GM12864 (cell line): ENCODE results near the gene ARHGEF6.

Experiments used
- DNase-seq: peaks from one replicate; pipeline ENCODE4 v3.0.0-alpha.2; 2011; ENCODE audit warnings: low read depth
- H3K4me3 ChIP-seq: 2 replicates; pipeline ENCODE4 v1.5.1; 2011; ENCODE audit warnings: mild to moderate bottlenecking, low read depth, low read length, control low read depth
- CTCF ChIP-seq: IDR thresholded peaks from 2 replicates; pipeline ENCODE4 v1.5.1; 2011; ENCODE audit warnings: low read depth, mild to moderate bottlenecking, moderate library complexity, low read length, control low read depth, inconsistent platforms; ENCODE audit errors: missing control alignments

ARHGEF6 gene

DNA sequence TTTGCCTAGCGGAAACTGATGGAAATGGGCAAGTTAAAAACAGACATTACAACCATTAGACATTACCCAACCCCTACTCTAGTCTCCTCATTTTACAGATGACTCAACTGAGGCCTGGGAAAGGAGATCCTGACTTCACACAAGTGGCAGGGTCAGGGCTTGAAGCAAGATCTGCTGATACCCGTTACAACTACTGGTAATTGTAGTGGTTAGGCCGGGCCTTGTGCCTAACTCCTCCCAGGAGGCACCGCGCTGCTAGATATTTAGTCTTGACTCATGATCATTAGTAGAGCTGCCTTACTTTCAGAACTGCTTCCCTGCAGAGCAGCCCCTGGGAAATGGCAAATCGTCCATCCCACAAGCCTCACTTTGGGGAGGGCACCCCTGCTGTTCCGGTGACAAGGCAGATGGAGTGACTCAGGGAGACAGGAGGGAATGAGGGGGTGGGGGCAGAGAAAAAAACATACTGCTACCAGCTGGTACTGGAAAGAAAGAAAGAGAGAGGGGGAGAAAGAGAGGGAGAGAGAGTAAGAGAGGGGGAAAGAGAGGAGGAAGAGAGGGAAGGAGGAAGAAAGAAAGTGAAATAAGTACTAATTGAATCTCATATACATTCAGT lies 12.2 kb downstream of the ARHGEF6 start:
- peak; percentile 26 for DNase-seq

DNA sequence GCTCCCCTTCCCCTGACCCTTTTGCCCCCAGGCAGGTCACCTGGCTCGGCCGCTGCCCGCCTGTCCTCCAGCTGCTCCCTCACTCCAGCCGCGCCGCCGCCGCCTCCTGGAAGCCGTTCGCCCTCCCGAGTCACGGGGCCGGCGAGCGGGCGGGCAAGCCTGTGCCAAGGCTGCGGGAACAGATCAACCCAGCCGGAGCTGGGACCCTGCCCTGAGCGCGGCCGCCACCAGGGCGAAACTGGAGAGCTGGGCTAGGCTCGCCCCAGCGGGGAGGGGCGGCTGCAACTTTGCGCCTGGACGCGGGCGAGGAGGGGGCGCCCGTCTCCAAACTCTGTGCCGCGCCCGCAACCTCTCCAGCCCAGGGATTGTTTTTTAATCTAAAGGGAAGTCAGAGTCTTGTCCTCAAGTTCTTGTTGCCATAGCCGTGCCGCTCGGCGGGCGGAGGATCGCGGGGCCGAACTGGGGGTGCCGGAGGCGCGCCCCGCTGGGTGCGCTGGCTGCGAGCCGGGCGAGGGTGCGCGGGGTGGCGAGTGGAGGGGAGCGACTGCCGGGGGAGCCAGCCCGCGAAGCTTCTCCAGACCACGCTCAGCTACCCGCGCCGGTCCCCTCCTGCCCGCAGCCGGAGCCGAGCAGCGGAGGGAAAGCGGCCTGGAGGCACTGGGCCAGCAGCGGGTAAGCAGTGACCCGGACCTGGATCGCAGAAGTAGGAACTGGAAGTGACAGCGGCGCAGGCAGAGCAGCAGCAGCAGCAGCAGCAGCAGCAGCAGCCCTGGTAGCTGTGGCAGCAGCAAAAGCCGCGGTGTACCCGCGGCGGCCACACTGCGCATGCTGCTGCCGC lies 13.4 kb downstream of the ARHGEF6 start:
- peak; percentile 2 for TF ChIP-seq CTCF
- DNase-seq: peak; percentile 27

More for the DNA sequence above, 12.2 kb downstream of the ARHGEF6 start:
- H3K4me3 ChIP-seq: peak overlapping the region; percentile 16; the same call in 1 of the 2 replicates
- TF ChIP-seq CTCF: no peak

GRCh38 chrX:136766785-136767103 lies 14.0 kb downstream of the ARHGEF6 start:
- no peak for TF ChIP-seq CTCF

More for the DNA sequence above, 13.4 kb downstream of the ARHGEF6 start:
- H3K4me3 ChIP-seq: peak overlapping the region; percentile 65

DNA sequence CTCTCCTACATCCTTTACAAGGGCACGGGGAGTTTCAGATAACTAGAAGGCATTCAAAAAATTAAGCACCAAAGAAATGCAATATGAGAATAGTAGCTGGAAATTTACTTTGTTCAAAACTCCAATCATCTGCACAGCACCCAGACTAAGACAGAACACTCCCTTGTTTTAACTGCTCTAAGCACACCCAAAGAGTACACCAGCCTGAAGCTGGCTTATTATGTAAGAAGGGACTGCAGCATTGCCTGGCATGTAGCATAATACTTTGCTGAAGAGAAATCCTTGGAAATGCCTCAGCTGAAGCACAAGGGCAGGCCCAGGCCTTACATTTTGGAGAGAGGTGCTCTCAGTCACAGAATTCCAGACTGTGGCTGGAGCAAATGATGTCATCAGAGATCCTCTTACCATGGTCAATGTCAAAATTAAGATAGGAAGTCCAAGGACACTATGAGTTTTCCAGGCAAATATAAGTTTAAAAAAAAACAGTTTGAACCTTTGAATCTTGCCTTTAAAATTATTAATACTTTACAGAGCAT lies 14.8 kb downstream of the ARHGEF6 start:
- H3K4me3 ChIP-seq: no peak overlapping the region
- no peak for TF ChIP-seq CTCF
- DNase-seq: no peak

More at GRCh38 chrX:136766785-136767103, 14.0 kb downstream of the ARHGEF6 start:
- H3K4me3 ChIP-seq: peak overlapping the region; percentile 65
- DNase-seq: no peak

DNA sequence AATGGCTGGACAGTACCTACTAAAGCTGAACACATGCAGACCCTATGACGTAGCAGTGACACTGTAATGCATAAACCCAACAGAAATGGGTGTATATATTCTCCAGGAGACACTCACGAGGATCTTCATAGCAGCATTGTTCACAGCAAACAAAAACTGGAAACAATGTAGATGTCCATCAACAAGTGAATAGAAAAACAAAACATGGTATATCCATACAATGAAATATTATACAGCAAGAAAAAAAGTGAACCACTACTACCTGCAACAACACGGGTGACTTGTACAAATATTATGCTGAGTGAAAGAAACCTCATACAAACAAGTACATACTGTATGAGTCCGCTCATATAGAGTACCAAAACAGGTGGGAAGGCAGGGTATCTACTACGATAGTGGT lies 16.5 kb downstream of the ARHGEF6 start:
- TF ChIP-seq CTCF: no peak
- no peak overlapping the region for H3K4me3 ChIP-seq
- no peak for DNase-seq

DNA sequence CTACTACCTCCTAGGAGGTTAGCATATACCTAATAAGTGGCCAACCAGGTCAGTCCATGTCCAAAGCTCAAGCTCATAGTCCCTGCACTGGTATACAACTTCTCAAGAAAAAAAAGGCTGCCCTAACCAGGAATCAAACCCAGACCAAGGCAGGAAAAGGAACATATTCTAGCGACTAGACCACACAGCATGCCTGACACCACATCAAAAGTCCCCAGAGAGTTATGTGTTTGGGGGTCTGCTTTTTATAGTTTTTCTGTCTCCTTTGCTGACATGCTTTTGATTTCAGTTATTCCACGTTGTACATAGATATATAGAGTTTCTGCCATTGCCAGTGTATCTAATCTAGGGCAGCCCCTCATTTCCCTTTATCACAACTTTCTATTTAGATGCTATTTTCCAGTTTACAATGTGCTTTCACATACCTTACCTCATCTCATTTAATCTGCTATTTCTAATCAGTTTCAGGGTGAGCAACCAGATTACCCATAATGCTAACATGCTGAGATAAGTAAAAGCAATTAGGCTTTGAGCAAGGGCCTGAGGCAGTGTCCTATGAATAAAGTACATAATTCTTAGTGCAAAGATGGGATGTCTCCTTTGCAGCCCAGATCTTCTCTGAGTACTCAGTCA lies 17.8 kb downstream of the ARHGEF6 start:
- no peak overlapping the region for H3K4me3 ChIP-seq
- TF ChIP-seq CTCF: no peak
- no peak for DNase-seq
